ENCODE measurements around the gene FAM222A.

The FAM222A gene

DNA sequence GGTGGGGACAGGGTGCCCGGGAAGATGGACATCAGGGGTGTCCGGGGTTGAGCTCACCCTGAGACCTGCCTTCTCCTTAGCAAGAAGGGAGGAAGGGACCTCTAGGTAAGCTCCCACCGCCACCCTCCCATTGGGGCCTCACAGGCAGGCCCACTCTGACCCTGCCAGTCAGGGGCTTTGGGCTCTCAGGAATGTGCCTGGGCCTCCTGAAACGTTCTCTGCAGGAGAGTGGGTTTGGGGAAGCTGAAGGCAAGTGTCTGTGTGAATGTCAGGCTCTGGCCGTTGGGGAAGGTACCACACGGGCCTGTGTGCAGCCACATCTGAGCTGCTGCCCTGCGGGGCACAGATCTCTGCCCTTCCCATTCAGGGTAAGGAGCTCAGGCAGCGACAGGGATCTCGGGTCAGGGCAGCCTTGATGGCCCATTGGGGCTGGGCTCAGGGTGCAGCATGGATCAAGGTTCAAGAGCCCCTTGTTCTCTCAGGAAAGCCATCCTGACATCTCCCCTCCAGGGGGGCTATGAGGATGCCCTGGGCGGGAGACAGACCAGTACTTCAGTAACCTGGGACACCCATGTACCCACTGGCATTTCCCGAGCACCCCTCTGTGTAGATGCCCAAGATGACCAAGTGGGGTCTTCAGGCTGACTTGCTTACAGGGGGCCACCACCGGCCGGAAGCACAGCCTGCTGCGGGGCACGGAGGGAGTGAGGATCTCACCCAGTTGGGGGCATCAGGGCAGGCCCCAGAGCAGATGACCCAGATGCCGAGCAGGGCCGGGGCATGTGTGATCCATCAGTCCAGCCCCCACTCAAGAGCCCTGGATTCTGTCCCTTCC lies 29.7 kb downstream of the FAM222A start:
- no peak overlapping the region for H3K4me2 ChIP-seq (ENCODE audit: low read length)
- H3K9me2 ChIP-seq (replicated peaks; ENCODE audit: control insufficient read depth, low read length), result no peaks in the 10 kb centered on the region
- H3K79me2 ChIP-seq (ENCODE audit: control insufficient read depth, low read length), result no peaks in the 10 kb centered on the region
- H4K20me1 ChIP-seq (ENCODE audit: control insufficient read depth, insufficient read depth, low read depth, low read length), result 0 out of 2 replicates have a peak, but pooled peaks cover 3% of the 10 kb centered on the region
- no peaks in the 10 kb centered on the region for H3K9me3 ChIP-seq (ENCODE audit: control insufficient read depth, insufficient read depth, low read length)
- no peaks in the 10 kb centered on the region for H3K36me3 ChIP-seq (ENCODE audit: control insufficient read depth, low read length)
- H3K27ac ChIP-seq (ENCODE audit: low read depth, low read length), result no peak overlapping the region
- H3K27me3 ChIP-seq (ENCODE audit: control insufficient read depth, low read length), result no peaks in the 10 kb centered on the region
- no peak for TF ChIP-seq EZH2phosphoT487 (IDR thresholded peaks at IDR 0.05; ENCODE audit: borderline replicate concordance, low read length)
- TF ChIP-seq, protein P1, sequence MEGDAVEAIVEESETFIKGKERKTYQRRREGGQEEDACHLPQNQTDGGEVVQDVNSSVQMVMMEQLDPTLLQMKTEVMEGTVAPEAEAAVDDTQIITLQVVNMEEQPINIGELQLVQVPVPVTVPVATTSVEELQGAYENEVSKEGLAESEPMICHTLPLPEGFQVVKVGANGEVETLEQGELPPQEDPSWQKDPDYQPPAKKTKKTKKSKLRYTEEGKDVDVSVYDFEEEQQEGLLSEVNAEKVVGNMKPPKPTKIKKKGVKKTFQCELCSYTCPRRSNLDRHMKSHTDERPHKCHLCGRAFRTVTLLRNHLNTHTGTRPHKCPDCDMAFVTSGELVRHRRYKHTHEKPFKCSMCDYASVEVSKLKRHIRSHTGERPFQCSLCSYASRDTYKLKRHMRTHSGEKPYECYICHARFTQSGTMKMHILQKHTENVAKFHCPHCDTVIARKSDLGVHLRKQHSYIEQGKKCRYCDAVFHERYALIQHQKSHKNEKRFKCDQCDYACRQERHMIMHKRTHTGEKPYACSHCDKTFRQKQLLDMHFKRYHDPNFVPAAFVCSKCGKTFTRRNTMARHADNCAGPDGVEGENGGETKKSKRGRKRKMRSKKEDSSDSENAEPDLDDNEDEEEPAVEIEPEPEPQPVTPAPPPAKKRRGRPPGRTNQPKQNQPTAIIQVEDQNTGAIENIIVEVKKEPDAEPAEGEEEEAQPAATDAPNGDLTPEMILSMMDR (IDR thresholded peaks at IDR 0.05; ENCODE audit: low read depth, low read length, poor library complexity, severe bottlenecking), result no peak
- H3F3A ChIP-seq (ENCODE audit: control insufficient read depth, insufficient read depth), result no peaks in the 10 kb centered on the region
- no peak overlapping the region for H3K4me3 ChIP-seq (ENCODE audit: low read length)
- no peaks in the 10 kb centered on the region for H3K4me1 ChIP-seq (ENCODE audit: control insufficient read depth, low read length)

DNA sequence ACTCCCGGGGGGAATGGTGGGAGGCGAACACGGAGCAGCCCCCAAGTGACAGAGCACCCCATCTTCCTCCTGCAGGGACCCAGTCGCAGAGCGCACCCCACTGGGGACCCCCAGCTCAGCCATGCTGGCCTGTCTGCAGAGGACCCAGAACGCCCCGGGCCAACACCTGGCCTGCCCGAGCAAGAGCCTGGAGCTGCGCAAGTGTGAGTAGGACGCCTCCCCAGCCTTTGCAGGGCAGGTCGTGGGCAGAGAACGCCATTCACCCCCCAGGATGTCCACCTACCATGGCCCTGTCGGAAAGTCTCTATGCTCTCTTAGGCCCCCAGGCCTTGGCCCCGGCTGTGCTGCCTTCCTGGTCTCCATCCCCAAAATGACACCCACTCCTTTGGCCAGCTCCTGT lies 30.4 kb downstream of the FAM222A start:
- Histone ChIP-seq H4K20me1 (ENCODE audit: control insufficient read depth, insufficient read depth, low read depth, low read length) (no peaks in the 10 kb centered on the region), H3K79me2 (ENCODE audit: control insufficient read depth, low read length) (no peaks in the 10 kb centered on the region), H3K27me3 (ENCODE audit: control insufficient read depth, low read length) (no peaks in the 10 kb centered on the region), H3K9me2 (replicated peaks; ENCODE audit: control insufficient read depth, low read length) (no peaks in the 10 kb centered on the region), H3K27ac (ENCODE audit: low read depth, low read length) (no peak overlapping the region), H3K4me1 (ENCODE audit: control insufficient read depth, low read length) (no peaks in the 10 kb centered on the region), H3K4me3 (ENCODE audit: low read length) (no peak overlapping the region), H3K9me3 (ENCODE audit: control insufficient read depth, insufficient read depth, low read length) (no peaks in the 10 kb centered on the region), H3K36me3 (ENCODE audit: control insufficient read depth, low read length) (no peaks in the 10 kb centered on the region), H3F3A (ENCODE audit: control insufficient read depth, insufficient read depth) (no peaks in the 10 kb centered on the region), H3K4me2 (ENCODE audit: low read length) (no peak overlapping the region)
- TF ChIP-seq, protein P1 (IDR thresholded peaks at IDR 0.05; ENCODE audit: low read depth, low read length, poor library complexity, severe bottlenecking), result no peak
- TF ChIP-seq EZH2phosphoT487 (IDR thresholded peaks at IDR 0.05; ENCODE audit: borderline replicate concordance, low read length), result no peak

DNA sequence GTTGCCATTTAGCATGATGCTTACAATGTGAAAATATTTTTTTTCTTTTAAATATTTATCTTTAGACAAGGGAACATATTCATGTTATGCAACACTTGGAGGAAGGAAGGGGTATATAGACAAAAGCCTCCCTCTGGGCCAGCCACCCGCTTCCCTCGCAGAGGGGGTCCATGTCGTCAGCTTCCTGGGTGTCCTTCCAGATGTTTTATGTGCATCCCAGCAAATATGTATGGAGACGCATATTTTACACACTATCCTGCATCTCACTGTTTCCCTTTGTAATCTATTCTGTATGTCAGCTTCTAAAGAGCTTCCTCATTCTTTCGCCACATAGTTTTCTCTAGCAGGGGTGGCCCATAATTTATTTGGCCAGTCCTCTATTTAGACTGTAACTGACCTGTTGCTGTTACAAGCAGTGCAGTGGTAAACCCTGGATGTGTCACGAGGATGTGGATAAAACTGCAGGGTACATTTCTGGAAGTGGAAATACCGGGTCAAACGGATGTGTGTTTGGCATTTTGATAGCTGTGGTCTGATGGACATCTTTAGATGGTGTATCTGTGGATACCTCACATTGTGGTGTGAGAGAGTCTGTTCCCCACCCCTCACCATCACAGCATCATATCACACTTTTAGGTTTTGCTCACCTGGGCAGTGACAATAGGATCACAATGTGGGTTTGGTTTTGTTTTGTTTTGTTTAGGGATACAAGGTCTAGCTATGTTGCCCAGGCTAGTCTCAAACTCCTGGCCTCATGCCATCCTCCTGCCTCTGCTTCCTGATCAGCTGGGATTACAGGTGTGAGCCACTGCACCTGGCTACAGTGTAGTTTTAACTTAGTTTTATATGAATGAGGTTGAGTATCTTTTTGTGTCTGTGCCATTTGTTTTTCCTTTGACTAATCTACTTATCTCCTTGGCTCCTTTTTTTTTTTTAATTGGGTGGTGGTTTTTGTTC lies 31.6 kb downstream of the FAM222A start:
- H3K9me3 ChIP-seq (ENCODE audit: control insufficient read depth, insufficient read depth, low read length), result no peaks in the 10 kb centered on the region
- H3K4me1 ChIP-seq (ENCODE audit: control insufficient read depth, low read length), result no peaks in the 10 kb centered on the region
- no peaks in the 10 kb centered on the region for H3F3A ChIP-seq (ENCODE audit: control insufficient read depth, insufficient read depth)
- no peaks in the 10 kb centered on the region for H3K79me2 ChIP-seq (ENCODE audit: control insufficient read depth, low read length)
- H3K9me2 ChIP-seq (replicated peaks; ENCODE audit: control insufficient read depth, low read length), result no peaks in the 10 kb centered on the region
- H3K4me2 ChIP-seq (ENCODE audit: low read length), result no peak overlapping the region
- H4K20me1 ChIP-seq (ENCODE audit: control insufficient read depth, insufficient read depth, low read depth, low read length), result no peaks in the 10 kb centered on the region
- H3K27me3 ChIP-seq (ENCODE audit: control insufficient read depth, low read length), result no peaks in the 10 kb centered on the region
- H3K27ac ChIP-seq (ENCODE audit: low read depth, low read length), result no peak overlapping the region
- no peak for TF ChIP-seq EZH2phosphoT487 (IDR thresholded peaks at IDR 0.05; ENCODE audit: borderline replicate concordance, low read length)
- TF ChIP-seq, protein P1 (IDR thresholded peaks at IDR 0.05; ENCODE audit: low read depth, low read length, poor library complexity, severe bottlenecking), result no peak
- H3K36me3 ChIP-seq (ENCODE audit: control insufficient read depth, low read length), result no peaks in the 10 kb centered on the region
- no peak overlapping the region for H3K4me3 ChIP-seq (ENCODE audit: low read length)
